CD4-positive, alpha-beta T cell treated with Interleukin-10 for 1 hour (primary cell): Measurements from ENCODE around the gene APOBEC3B.
A peak's percentile ranks its signal among the peaks of the same experiment; 100 is the strongest.
"Not testable (repeated sequence)": the region's sequence is repeated elsewhere in the genome, so short reads cannot be mapped to it uniquely, and the experiment has no call there.

Source experiments
- DNase-seq: peaks from one replicate; pipeline ENCODE4 v3.0.0-alpha.2; 2020

The APOBEC3B gene

DNA sequence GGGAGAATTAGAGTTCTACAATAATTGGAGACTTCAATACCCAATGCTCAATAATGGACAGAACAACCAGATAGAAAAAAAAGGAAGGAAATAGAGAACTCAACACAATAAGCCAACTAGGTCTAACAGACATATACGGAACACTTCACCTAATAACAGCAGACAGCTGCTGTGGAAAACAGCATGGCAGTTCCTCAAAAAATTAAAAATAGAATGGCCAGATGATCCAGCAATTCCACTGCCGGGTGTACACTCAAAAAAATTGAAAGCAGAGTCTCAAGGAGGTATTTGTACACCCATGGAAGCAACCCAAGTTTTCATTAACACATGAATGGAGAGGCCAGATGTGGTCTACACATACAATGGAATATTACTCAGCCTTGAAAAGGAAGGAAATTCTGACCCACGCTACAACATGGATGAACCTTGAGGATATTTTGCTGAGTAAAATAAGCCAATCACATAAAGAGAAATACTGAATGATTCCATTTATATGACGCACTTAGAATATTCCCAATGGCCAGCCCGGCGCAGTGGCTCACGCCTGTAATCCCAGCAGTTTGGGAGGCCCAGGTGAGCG is 26.2 kb downstream of the APOBEC3B start:
- DNase-seq = not testable (repeated sequence)

DNA sequence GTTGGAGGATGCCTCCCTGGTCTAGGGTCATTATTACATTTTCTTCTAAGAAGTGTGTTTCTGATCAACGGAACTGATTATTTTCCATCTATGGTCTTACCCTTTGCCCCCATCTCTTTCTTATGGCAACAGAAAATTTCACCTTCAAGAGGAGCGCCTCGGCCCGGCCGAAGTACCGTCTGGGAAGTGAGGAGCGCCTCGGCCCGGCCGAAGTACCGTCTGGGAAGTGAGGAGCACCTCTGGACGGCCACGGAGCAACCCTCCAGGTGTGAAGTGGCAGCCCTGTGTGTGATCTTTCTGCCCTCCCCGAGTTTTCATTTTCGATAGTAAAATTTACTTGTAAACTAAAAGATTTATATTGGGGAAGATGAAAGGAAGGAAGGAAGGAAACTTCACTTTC is 28.8 kb downstream of the APOBEC3B start:
- no peak for DNase-seq

- DNase-seq = peak; percentile 25
These were observed 30.7 kb downstream of the APOBEC3B start for GRCh38 chr22:39012533-39013511.

DNA sequence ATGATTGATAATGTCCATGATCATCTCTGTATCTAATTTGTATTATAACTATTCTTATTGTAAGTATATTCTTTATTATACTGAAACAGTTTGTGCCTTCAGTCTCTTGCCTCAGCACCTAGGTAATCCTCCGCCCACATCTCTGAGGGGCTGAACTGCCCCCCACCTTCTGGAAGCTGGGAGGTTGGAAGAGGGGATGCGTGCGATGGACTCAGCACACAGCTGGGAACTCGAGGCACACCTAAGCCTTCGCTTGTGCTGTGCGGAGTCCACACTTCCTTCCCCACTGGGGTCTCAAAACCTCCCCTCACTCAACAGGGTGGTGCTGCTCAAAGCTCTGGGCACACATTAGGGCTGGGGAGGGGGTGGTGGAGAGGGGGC is 31.4 kb downstream of the APOBEC3B start:
- not testable (repeated sequence) for DNase-seq

DNA sequence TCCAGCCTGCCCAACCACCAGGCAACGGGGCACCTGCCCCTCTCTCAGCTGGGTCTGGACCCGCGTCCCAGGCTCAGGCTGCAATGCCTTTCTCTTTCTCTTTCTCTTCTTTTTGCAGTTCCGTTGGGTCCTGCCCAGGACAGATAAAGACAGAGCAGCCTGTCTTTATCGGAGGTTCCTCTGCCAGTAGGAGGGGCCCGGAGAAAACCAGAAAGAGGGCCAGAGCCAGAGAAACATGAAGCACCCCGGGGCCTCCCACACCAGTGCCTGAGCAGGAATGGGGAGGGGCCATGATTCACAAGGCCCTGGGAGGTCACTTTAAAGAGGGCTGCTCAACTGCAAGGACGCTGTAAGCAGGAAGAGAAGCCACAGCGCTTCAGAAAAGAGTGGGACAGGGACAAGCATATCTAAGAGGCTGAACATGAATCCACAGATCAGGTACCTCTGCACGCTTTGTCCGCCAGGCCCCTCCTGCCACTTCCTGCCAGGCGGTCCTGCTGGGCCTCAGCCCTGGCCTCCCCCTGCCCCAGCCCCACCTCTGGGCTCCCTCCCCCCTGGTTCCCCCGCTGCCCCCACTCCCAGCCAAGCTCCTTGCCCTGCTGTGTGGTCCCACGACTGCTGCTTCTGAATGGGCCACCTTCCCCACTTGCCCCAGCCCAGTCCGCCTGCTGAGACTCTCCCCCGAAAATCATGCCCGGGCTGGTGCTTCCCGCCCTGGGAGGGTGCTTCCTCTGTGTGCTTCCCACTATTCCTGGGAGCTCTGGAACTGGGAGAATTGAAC is 32.0 kb downstream of the APOBEC3B start, which contains the start of gene APOBEC3C:
Gene APOBEC3C, plus strand, starts transcription at position 316 of the 781 bp plus-strand sequence. Its CDS starts 106 bp downstream, at position 422.
- peak; percentile 84 for DNase-seq

GRCh38 chr22:39014723-39015121 is 32.6 kb downstream of the APOBEC3B start:
- DNase-seq = not testable (repeated sequence)

DNA sequence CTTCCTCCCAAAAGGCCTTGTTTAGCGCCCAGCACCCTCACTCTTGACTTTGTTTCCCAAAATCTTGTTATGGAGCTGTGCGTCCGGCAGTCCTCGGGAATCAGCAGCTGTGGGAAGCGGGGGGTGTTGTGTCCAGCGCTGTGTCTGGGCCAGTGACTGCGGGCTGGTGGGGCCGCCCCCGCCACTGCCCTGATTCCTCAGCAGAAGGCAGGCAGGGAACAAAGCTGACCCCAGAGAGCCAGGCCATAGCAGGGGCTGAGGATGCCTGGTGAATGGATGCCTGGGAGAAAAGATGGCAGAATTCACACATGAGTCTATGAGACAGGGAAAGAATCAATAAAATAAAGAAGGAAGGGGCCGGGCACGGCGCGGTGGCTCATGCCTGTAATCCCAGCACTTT is 34.4 kb downstream of the APOBEC3B start:
- DNase-seq = no peak

DNA sequence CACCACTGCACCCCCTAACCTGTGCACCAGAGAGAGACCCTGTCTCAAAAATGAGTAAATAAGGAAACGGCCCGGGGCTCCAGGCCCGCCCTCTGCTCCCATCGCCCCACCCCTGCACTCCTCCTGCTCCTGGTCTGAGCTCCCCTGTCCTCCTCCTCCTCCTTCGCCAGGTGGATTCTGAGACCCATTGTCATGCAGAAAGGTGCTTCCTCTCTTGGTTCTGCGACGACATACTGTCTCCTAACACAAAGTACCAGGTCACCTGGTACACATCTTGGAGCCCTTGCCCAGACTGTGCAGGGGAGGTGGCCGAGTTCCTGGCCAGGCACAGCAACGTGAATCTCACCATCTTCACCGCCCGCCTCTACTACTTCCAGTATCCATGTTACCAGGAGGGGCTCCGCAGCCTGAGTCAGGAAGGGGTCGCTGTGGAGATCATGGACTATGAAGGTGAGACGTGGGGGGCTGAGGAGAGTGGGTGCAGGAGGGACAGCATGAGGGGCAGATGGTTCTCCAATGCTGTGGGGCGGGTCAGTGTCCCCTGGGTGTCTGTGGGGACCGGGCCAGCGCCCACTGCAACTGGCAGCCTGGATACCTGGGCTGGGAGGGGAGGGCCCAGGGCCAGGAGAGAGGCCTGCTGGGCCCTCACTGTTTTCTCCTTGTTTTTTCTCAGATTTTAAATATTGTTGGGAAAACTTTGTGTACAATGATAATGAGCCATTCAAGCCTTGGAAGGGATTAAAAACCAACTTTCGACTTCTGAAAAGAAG is 35.6 kb downstream of the APOBEC3B start:
- no peak for DNase-seq

- DNase-seq = not testable (repeated sequence)
These were observed 38.0 kb downstream of the APOBEC3B start for GRCh38 chr22:39020021-39020651.

DNA sequence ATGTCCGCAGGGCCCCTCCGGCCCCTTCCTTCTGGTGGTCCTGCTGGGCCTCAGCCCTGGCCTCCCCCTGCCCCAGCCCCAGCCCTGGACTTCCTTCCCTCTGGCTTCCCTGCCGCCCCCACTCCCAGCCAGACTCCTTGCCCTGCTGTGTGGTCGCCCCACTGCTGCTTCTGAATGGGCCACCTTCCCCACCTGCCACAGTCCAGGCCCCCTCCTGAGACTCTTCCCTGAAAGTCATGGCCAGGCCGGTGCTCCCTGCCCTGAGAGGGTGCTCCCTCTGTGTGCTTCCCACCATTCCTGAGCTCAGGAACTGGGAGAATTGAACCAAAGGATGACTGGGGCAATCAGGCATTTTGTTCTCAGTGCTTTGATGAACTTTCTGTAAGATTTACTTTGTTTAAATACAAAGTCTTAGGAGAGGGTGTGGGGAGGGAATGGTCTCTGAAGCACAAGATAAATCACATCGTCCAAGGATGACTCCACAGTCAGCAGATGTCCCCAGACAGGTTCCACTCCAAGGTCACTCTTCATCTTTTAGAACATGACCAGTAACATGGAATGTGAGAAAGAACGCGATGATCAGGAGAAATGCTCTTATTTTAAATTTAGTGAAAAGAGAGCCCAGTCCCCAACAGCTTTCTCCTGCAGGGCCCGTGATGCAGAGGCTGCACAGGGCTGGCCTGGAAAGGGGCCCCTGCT is 39.6 kb downstream of the APOBEC3B start:
- no peak for DNase-seq

GRCh38 chr22:39024519-39025308 is 42.6 kb downstream of the APOBEC3B start:
- DNase-seq = peak; percentile 53

- DNase-seq = no peak
These were observed 44.5 kb downstream of the APOBEC3B start for GRCh38 chr22:39026509-39027150.

GRCh38 chr22:39027717-39028116 is 45.6 kb downstream of the APOBEC3B start:
- DNase-seq = no peak

DNA sequence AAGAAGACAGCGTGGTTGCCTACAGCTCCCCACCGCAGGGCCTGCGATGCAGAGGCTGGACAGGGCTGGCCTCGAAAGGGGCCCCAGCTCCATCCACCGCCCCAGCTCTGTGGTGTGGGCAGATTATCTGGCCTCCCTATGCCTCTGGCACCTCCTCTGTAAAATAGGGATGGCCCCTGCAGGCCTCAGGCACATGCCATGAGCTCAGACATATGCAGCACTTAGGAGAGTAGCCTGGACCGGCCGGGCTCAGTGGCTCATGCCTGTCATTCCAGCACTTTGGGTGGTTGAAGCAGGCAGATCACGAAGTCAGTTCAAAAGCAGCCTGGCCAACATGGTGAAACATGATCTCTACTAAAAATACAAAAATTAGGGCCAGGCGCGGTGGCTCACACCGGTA is 46.1 kb downstream of the APOBEC3B start:
- no peak for DNase-seq

- no peak for DNase-seq
These were observed 47.1 kb downstream of the APOBEC3B start for GRCh38 chr22:39029227-39029626.

GRCh38 chr22:39030705-39031104 is 48.6 kb downstream of the APOBEC3B start:
- DNase-seq = no peak

DNA sequence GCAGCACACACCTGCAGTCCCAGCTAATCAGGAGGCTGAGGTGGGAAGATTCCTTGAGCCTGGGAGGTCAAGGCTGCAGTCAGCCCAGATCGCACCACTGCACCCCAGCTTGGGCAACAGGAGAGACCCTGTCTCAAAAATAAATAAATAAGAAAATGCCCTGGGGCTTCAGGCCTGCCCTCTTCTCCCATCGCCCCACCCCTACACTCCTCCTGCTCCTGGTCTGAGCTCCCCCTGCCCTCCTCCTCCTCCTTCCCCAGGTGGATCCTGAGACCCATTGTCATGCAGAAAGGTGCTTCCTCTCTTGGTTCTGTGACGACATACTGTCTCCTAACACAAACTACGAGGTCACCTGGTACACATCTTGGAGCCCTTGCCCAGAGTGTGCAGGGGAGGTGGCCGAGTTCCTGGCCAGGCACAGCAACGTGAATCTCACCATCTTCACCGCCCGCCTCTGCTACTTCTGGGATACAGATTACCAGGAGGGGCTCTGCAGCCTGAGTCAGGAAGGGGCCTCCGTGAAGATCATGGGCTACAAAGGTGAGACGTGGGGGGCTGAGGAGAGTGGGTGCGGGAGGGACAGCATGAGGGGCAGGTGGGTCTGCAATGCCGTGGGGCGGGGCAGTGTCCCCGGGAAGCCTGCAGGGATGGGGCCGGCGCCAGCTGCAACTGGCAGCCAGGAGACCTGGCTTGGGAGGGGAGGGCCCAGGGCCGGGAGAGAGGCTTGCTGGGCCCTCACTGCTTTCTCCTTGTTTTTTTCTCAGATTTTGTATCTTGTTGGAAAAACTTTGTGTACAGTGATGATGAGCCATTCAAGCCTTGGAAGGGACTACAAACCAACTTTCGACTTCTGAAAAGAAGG is 49.5 kb downstream of the APOBEC3B start:
- DNase-seq = not testable (repeated sequence)

GRCh38 chr22:39037071-39037470 is 54.9 kb downstream of the APOBEC3B start:
- not testable (repeated sequence) for DNase-seq
